ENCODE results near the gene RAD51B.

Gene RAD51B

GRCh38 chr14:68215629-68216028 lies 396.1 kb downstream of the RAD51B start:
- peak in 1 of 2 experiments; percentile 1 for DNase-seq (ENCODE audit: low read depth in 1 of 2, low spot score in 1 of 2)
- no peak overlapping the region for H3K27ac ChIP-seq (replicated peaks)
- no peak overlapping the region for H3K4me3 ChIP-seq (replicated peaks; ENCODE audit: insufficient read depth, low read length)
- no peaks in the 10 kb centered on the region for H3K27me3 ChIP-seq (ENCODE audit: insufficient read depth, poor library complexity, severe bottlenecking)
- TF ChIP-seq SPI1 (IDR thresholded peaks at IDR 0.05; ENCODE audit: borderline replicate concordance, low read depth): no peak
- no peak for TF ChIP-seq POLR2AphosphoS5 (IDR thresholded peaks at IDR 0.05; ENCODE audit: low read depth)
- TF ChIP-seq CTCF (IDR thresholded peaks at IDR 0.05; ENCODE audit: insufficient read depth, low read length): no peak
- no peak for TF ChIP-seq REST (IDR thresholded peaks at IDR 0.05; ENCODE audit: insufficient replicate concordance, low read depth)
- TF ChIP-seq GABPA (IDR thresholded peaks at IDR 0.05; ENCODE audit: low read depth): no peak

GRCh38 chr14:68216079-68216478 lies 396.5 kb downstream of the RAD51B start:
- TF ChIP-seq POLR2AphosphoS5 (IDR thresholded peaks at IDR 0.05; ENCODE audit: low read depth) (no peak), SPI1 (IDR thresholded peaks at IDR 0.05; ENCODE audit: borderline replicate concordance, low read depth) (no peak), REST (IDR thresholded peaks at IDR 0.05; ENCODE audit: insufficient replicate concordance, low read depth) (no peak)
- Histone ChIP-seq H3K27ac (replicated peaks) (no peak overlapping the region), H3K27me3 (ENCODE audit: insufficient read depth, poor library complexity, severe bottlenecking) (no peaks in the 10 kb centered on the region), H3K4me3 (replicated peaks; ENCODE audit: insufficient read depth, low read length) (no peak overlapping the region)
- DNase-seq (ENCODE audit: low read depth in 1 of 2, low spot score in 1 of 2): no peak

GRCh38 chr14:68216957-68217356 lies 397.4 kb downstream of the RAD51B start:
- DNase-seq (ENCODE audit: low read depth in 1 of 2, low spot score in 1 of 2): no peak
- Histone ChIP-seq H3K27me3 (ENCODE audit: insufficient read depth, poor library complexity, severe bottlenecking) (no peaks in the 10 kb centered on the region), H3K27ac (replicated peaks) (no peak overlapping the region), H3K4me3 (replicated peaks; ENCODE audit: insufficient read depth, low read length) (no peak overlapping the region)
- no peak for TF ChIP-seq POLR2AphosphoS5 (IDR thresholded peaks at IDR 0.05; ENCODE audit: low read depth)
- TF ChIP-seq GABPA (IDR thresholded peaks at IDR 0.05; ENCODE audit: low read depth): no peak
- TF ChIP-seq REST (IDR thresholded peaks at IDR 0.05; ENCODE audit: insufficient replicate concordance, low read depth): no peak
- TF ChIP-seq CTCF (IDR thresholded peaks at IDR 0.05; ENCODE audit: insufficient read depth, low read length): no peak
- TF ChIP-seq SPI1 (IDR thresholded peaks at IDR 0.05; ENCODE audit: borderline replicate concordance, low read depth): no peak

Measured in HL-60 (cell line).